Mammary epithelial cell (primary cell): ENCODE measurements around the gene DNAH17.

Experiments
- CTCF ChIP-seq, 2 donors: IDR thresholded peaks in 1 of 2; conservative IDR thresholded peaks in 1 of 2; 2 replicates each; pipeline ENCODE4 v1.5.1; 2011 to 2012; ENCODE audit warnings: inconsistent platforms in 2 of 2, low read length in 2 of 2, mild to moderate bottlenecking in 2 of 2, control low read depth in 1 of 2, low read depth in 1 of 2; ENCODE audit not compliant: insufficient read depth in 1 of 2; ENCODE audit errors: extremely low read depth in 1 of 2
- EZH2 ChIP-seq: IDR thresholded peaks from 2 replicates; pipeline ENCODE4 v1.6.1; 2012; ENCODE audit warnings: low read length, inconsistent platforms, borderline replicate concordance

GRCh38 chr17:78622491-78623265 lies 45.5 kb upstream of the DNAH17 start:
- TF ChIP-seq CTCF (conservative IDR thresholded peaks at IDR 0.05 in 1 of 2, IDR thresholded peaks at IDR 0.05 in 1 of 2; ENCODE audit: extremely low read depth in 1 of 2, insufficient read depth in 1 of 2, low read depth in 1 of 2, low read length in 2 of 2) (no peak), EZH2 (no peak)
